Activated naive CD8-positive, alpha-beta T cell (primary cell): ENCODE data around the gene RBFOX1.

Experiments used
- H3K27ac Mint-ChIP-seq: one replicate; pipeline ENCODE4 v1.8.0; 2021; ENCODE audit warnings: mixed read lengths
- H3K27me3 Mint-ChIP-seq: one replicate; pipeline ENCODE4 v1.8.0; 2021; ENCODE audit warnings: mixed read lengths
- H3K36me3 Mint-ChIP-seq: one replicate; pipeline ENCODE4 v1.8.0; 2021; ENCODE audit warnings: mixed read lengths
- H3K4me1 Mint-ChIP-seq: one replicate; pipeline ENCODE4 v1.8.0; 2021; ENCODE audit warnings: low read depth, mixed read lengths
- H3K4me3 Mint-ChIP-seq: one replicate; pipeline ENCODE4 v1.8.0; 2021; ENCODE audit warnings: mild to moderate bottlenecking, mixed read lengths
- H3K9me3 Mint-ChIP-seq: one replicate; pipeline ENCODE4 v1.8.0; 2021; ENCODE audit warnings: low read depth, mixed read lengths

Gene RBFOX1

DNA sequence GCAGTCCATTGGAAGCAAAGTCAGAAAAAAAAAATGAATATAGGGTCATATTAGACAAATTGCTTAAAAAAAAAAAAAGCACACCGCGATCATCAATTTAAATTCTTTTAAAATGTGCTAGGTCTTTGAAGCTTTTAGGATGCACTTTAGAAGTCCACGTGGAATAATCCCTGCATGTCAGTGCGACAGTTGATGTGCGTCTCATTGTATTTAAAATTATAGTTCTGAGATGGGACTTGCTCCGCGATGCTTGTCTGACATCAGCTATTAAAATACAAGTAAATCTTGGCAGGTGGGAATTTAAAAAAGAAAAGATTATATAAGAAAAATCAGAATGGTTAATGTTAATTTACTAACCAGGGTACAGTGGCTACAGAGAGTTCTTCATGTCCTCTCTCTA, 105.2 kb downstream of the RBFOX1 start:
- Mint-ChIP-seq H3K4me1 (no peaks in the 10 kb centered on the region), H3K36me3 (no peaks in the 10 kb centered on the region), H3K27me3 (no peaks in the 10 kb centered on the region), H3K9me3 (peaks cover 3% of the 10 kb centered on the region), H3K4me3 (no peak overlapping the region), H3K27ac (no peak overlapping the region)

- Mint-ChIP-seq H3K27ac (no peak overlapping the region), H3K4me1 (no peaks in the 10 kb centered on the region)
Observed at GRCh38 chr16:7438601-7439000, 106.0 kb downstream of the RBFOX1 start.

GRCh38 chr16:7439518-7439917, 106.9 kb downstream of the RBFOX1 start:
- Mint-ChIP-seq H3K4me1 (no peaks in the 10 kb centered on the region), H3K27ac (no peak overlapping the region), H3K36me3 (no peaks in the 10 kb centered on the region), H3K9me3 (peaks cover 6% of the 10 kb centered on the region), H3K4me3 (no peak overlapping the region), H3K27me3 (no peaks in the 10 kb centered on the region)

More at GRCh38 chr16:7438601-7439000, 106.0 kb downstream of the RBFOX1 start:
- H3K9me3 Mint-ChIP-seq: peaks cover 6% of the 10 kb centered on the region
- H3K36me3 Mint-ChIP-seq: no peaks in the 10 kb centered on the region
- no peak overlapping the region for H3K4me3 Mint-ChIP-seq
- no peaks in the 10 kb centered on the region for H3K27me3 Mint-ChIP-seq

DNA sequence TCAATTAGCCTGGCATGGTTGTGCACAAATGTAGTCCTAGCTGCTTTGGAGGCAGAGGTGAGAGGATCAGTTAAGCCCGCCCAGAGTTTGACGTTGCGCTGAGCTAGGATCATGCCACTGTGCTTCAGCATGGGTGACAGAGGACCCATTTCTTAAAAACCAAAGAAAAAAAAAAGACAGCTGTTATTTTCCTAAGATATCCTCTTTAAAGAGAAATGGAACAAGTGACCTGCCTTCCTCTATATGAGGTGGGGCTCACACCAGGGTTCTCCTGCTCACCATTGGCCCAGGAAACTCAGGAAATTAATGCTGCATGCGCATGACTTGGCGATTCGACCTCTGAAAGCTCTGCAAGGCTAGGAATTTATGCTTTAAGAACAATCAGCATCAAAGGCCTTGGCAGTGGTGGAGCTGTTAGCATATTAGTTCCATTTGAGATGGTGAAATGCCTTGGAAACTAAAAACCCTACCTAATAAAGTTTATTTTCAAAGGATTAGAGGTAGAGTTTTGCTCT, 108.3 kb downstream of the RBFOX1 start:
- Mint-ChIP-seq H3K27me3 (no peaks in the 10 kb centered on the region), H3K9me3 (peaks cover 4% of the 10 kb centered on the region)

GRCh38 chr16:7442050-7442449, 109.4 kb downstream of the RBFOX1 start:
- Mint-ChIP-seq H3K27ac (no peak overlapping the region), H3K27me3 (no peaks in the 10 kb centered on the region), H3K4me1 (no peaks in the 10 kb centered on the region), H3K9me3 (peaks cover 3% of the 10 kb centered on the region), H3K4me3 (no peak overlapping the region), H3K36me3 (no peaks in the 10 kb centered on the region)

More for the DNA sequence above, 108.3 kb downstream of the RBFOX1 start:
- no peaks in the 10 kb centered on the region for H3K4me1 Mint-ChIP-seq
- no peak overlapping the region for H3K4me3 Mint-ChIP-seq
- H3K27ac Mint-ChIP-seq: no peak overlapping the region
- no peaks in the 10 kb centered on the region for H3K36me3 Mint-ChIP-seq

DNA sequence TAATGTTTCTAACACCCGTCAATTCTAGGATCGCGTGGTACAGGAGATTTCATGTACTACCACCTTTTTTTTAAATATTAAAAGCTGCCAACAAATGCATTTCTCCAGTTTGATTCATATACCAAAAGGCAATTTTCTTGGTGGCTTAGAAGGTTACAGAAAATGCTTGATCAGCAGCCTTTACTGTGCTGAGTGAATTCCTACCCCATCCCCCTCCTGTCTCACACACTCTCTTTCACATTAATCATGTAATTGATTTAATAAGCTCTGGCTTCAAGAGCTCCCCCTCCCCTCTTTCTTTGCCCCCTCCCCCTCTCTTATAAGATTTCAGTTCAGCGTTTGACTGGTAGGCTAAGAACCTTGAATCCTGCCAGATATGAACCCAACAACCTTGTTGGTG, 110.5 kb downstream of the RBFOX1 start:
- Mint-ChIP-seq H3K4me3 (no peak overlapping the region), H3K9me3 (peaks cover 3% of the 10 kb centered on the region), H3K27me3 (no peaks in the 10 kb centered on the region), H3K27ac (no peak overlapping the region), H3K4me1 (no peaks in the 10 kb centered on the region), H3K36me3 (no peaks in the 10 kb centered on the region)

GRCh38 chr16:7443648-7444365, 111.2 kb downstream of the RBFOX1 start:
- H3K9me3 Mint-ChIP-seq: peaks cover 3% of the 10 kb centered on the region
- no peak overlapping the region for H3K27ac Mint-ChIP-seq
- no peaks in the 10 kb centered on the region for H3K4me1 Mint-ChIP-seq
- H3K27me3 Mint-ChIP-seq: no peaks in the 10 kb centered on the region
- no peak overlapping the region for H3K4me3 Mint-ChIP-seq
- H3K36me3 Mint-ChIP-seq: no peaks in the 10 kb centered on the region

GRCh38 chr16:7449306-7449705, 116.7 kb downstream of the RBFOX1 start:
- Mint-ChIP-seq H3K4me1 (no peaks in the 10 kb centered on the region), H3K9me3 (peaks cover 11% of the 10 kb centered on the region), H3K27ac (no peak overlapping the region), H3K27me3 (no peaks in the 10 kb centered on the region), H3K4me3 (no peak overlapping the region), H3K36me3 (no peaks in the 10 kb centered on the region)

- Mint-ChIP-seq H3K9me3 (peaks cover 11% of the 10 kb centered on the region), H3K36me3 (no peaks in the 10 kb centered on the region), H3K27me3 (no peaks in the 10 kb centered on the region), H3K27ac (no peak overlapping the region), H3K4me1 (no peaks in the 10 kb centered on the region), H3K4me3 (no peak overlapping the region)
Observed at GRCh38 chr16:7449808-7450207, 117.2 kb downstream of the RBFOX1 start.

- no peaks in the 10 kb centered on the region for H3K27me3 Mint-ChIP-seq
- H3K9me3 Mint-ChIP-seq: peaks cover 11% of the 10 kb centered on the region
- H3K27ac Mint-ChIP-seq: no peak overlapping the region
- no peaks in the 10 kb centered on the region for H3K36me3 Mint-ChIP-seq
- H3K4me1 Mint-ChIP-seq: no peaks in the 10 kb centered on the region
- no peak overlapping the region for H3K4me3 Mint-ChIP-seq
Observed at GRCh38 chr16:7450440-7450839, 117.8 kb downstream of the RBFOX1 start.

DNA sequence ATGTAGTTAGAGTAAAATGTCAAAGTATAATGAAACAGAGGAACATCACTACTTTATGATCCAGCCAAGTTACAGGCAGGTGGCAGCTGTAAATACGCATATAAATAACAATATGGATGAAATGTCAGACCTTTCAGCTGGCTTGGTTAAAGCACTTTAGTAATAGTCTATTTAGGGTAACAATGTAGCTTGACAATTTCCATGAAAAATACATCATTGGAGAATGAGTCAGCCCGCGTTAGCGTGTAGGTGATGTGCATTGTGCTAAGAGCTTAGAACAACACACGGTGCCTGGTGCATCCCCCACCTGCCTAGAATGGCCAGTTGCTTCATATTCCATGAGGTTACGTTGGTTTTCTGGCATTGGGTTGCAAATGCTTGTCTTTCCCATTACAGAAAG, 119.4 kb downstream of the RBFOX1 start:
- H3K36me3 Mint-ChIP-seq: no peaks in the 10 kb centered on the region
- no peak overlapping the region for H3K4me3 Mint-ChIP-seq
- H3K27me3 Mint-ChIP-seq: no peaks in the 10 kb centered on the region
- H3K9me3 Mint-ChIP-seq: peaks cover 11% of the 10 kb centered on the region
- H3K4me1 Mint-ChIP-seq: no peaks in the 10 kb centered on the region
- no peak overlapping the region for H3K27ac Mint-ChIP-seq

- no peaks in the 10 kb centered on the region for H3K27me3 Mint-ChIP-seq
- H3K9me3 Mint-ChIP-seq: peaks cover 20% of the 10 kb centered on the region
- H3K4me1 Mint-ChIP-seq: no peaks in the 10 kb centered on the region
- H3K36me3 Mint-ChIP-seq: no peaks in the 10 kb centered on the region
- no peak overlapping the region for H3K4me3 Mint-ChIP-seq
- H3K27ac Mint-ChIP-seq: no peak overlapping the region
Observed at GRCh38 chr16:7456211-7456610, 123.6 kb downstream of the RBFOX1 start.

GRCh38 chr16:7458144-7458543, 125.5 kb downstream of the RBFOX1 start:
- H3K27ac Mint-ChIP-seq: no peak overlapping the region
- H3K4me1 Mint-ChIP-seq: no peaks in the 10 kb centered on the region
- H3K9me3 Mint-ChIP-seq: peaks cover 15% of the 10 kb centered on the region
- H3K4me3 Mint-ChIP-seq: no peak overlapping the region
- H3K36me3 Mint-ChIP-seq: no peaks in the 10 kb centered on the region
- H3K27me3 Mint-ChIP-seq: no peaks in the 10 kb centered on the region

- no peak overlapping the region for H3K4me3 Mint-ChIP-seq
- no peaks in the 10 kb centered on the region for H3K27me3 Mint-ChIP-seq
- peaks cover 13% of the 10 kb centered on the region for H3K9me3 Mint-ChIP-seq
- no peak overlapping the region for H3K27ac Mint-ChIP-seq
- no peaks in the 10 kb centered on the region for H3K4me1 Mint-ChIP-seq
- no peaks in the 10 kb centered on the region for H3K36me3 Mint-ChIP-seq
Observed at GRCh38 chr16:7470344-7470743, 137.7 kb downstream of the RBFOX1 start.

DNA sequence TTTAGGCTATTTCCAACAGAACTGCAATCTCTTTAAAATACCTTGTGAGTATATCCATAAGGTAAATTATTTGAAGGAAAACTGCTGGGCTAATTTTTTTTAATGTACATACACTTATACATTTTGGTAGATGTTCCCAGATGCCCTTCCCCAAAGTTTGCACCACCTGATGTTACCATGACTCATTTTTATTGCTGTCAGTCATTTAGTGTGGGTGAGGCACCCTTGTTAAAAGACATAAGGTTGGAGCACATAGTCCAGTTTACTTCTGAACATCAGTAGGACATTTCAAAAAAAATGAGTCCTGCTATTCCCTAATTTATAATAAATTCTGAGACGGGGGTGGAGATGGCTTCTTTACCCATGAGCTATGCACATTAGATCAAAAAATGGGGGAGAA, 138.6 kb downstream of the RBFOX1 start:
- Mint-ChIP-seq H3K27ac (no peak overlapping the region), H3K9me3 (peaks cover 13% of the 10 kb centered on the region), H3K27me3 (no peaks in the 10 kb centered on the region), H3K4me1 (no peaks in the 10 kb centered on the region), H3K36me3 (no peaks in the 10 kb centered on the region), H3K4me3 (no peak overlapping the region)

DNA sequence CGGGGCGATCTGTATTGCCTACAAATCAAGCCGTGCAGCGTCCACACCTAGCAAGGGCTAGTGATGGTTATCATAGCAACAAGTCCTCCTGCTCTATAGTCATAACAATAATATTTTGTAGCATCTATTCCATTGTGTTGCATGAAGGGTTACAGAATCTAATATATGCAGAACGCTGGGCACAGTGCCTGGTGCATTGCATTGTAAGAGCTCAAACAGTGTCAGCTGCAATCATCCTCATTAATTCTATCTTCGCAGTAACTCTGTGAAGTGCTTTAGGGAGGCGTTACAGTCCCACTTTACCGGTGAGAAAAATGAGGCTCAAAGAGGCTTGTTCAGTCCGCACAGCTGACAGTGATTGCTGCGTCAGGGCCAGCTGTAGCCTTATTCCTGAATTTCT, 149.4 kb downstream of the RBFOX1 start:
- no peaks in the 10 kb centered on the region for H3K27me3 Mint-ChIP-seq
- no peaks in the 10 kb centered on the region for H3K4me1 Mint-ChIP-seq
- no peaks in the 10 kb centered on the region for H3K9me3 Mint-ChIP-seq
- H3K27ac Mint-ChIP-seq: no peak overlapping the region
- no peak overlapping the region for H3K4me3 Mint-ChIP-seq
- H3K36me3 Mint-ChIP-seq: no peaks in the 10 kb centered on the region
